GM21528 (cell line): ENCODE data around the gene MFN2.
"Not testable (repeated sequence)": the region's sequence is repeated elsewhere in the genome, so short reads cannot be mapped to it uniquely, and the experiment has no call there.

Experiments
- ATAC-seq: cut with Tn5 transposase; IDR thresholded peaks from one replicate; pipeline ENCODE4 v1.9.1; 2021; ENCODE audit warnings: mild to moderate bottlenecking, moderate library complexity; ENCODE audit not compliant: unreplicated experiment, low FRiP score

MFN2 gene

DNA sequence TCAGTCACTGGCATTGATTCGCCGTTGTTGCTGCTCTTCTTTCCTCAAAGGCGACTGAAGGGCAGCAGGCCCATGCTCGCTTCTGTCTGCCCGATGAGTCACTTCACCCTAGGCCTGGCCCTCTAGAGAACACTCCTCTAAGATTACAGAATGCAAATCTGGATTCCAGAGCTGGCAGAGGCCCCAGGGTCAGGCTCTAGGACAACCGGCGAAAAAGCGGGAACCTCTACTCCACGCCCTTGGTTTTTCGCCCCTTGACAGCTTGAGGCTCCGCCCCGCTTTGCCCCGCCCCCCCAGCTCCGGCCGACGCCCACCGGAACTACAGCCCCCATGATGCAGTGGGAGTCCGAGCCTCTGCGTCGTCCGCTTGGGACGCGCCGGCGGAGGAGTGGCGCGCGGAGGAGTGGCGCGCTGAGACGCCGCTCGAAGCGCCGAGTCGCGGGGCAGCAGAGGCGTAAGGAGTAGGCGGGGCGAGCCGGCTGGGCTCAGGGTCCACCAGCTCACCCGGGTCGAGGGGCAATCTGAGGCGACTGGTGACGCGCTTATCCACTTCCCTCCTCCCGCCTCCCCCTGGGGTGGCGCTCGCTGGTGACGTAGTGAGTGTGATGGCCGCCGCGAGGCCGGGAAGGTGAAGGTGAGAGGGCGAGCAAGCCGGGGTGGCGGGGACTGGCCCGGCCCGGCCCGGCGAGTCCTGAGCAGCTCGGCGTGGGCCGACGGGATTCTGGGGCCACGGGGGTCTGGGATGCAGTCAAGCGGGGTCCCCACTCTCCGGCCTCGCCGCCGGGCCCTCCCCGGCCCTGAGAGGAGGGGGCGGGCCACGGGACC is at the start of gene MFN2:
TSS of gene MFN2 (plus strand) at position 594 of the 825 bp plus-strand sequence. CDS start 8,725 bp downstream, outside the sequence.
- peak; percentile 86 for ATAC-seq

DNA sequence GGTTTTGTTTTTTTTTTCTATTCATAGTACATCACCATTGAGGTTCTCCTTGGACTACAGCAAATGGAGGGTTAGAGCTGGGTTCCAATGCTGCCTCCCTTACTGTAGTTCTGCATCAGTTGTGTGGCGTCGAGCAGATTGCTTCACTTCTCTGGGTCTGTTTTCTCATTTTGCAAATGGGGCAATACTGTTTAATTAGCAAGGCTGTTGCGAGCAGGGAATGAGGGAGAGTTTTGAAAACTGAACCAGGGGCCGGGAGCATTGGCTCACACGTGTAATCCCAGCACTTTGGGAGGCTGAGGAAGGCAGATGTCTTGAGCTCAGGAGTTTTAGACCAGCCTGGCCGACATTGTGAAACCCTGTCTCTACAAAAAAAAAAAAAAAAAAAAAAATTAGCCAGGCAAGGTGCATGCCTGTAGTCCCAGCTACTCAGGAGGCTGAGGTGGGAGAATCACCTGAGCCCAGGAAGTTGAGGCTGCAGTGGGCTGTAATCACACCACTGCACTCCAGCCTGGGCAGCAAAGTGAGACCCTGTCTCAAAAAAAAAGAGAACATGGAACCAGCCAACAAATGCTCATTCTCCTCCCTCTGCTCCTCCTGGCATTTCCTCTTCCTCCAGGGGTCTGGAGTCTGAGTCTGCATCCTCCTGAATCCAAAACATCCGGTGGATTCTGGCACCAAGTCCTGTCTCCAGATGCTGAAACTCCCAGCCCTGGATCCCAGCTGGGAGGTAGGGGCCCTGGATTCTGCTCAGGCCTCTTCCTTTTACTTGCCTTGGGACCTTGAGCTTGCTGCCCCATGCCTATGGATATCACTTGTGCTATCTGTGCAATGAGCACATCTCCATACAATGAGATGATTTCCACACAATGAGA is 49.4 kb upstream of the MFN2 start:
- ATAC-seq, result no peak

DNA sequence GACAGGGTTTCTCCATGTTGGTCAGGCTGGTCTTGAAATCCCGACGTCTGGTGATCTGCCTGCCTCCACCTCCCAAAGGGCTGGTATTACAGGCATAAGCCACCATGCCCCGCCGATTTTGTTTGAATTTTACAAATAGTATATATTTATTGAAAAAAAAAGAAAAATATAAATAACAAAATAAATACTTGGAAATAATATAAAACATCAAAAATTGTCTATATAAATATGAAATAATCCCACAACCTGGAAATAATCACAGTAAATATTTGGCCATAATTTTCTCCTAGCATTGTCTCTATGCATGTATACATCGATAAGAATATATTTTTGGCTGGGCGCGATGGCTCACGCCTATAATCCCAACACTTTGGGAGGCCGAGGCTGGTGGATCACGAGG is 48.4 kb upstream of the MFN2 start:
- ATAC-seq, result no peak

DNA sequence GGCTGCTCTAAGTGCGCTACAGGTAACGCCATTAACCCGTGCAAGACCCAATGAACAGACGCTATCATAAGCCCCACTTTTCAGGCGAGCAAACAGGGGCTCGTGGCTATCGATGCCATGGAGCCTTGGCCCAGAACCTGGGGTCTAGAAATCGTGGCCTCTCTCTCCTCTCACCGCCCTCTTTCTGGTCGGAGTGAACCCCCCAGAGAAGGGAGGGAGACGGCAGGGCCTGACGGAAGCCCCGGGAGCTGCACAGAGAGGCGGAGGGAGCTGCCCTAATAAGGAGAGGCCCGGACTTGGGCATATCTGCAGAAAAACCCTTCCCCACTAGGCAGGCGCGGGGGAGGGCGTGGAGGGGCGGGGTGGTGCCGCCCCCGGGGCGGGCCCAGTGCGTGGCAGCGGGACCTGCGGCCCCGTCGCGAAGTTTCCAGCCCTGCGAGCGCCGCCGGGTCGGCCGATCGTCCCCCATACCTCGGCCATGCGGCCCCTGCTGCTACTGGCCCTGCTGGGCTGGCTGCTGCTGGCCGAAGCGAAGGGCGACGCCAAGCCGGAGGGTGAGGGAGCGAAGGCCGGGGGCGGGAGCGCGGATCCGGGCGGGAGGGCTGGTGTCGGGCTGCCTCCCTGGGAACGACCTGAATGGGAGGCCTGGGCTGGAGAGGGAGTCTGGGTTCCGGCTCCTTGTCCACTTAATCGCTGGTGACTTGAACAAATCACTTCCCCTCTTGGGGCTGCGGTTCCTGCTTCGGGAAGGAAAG is 45.8 kb upstream of the MFN2 start, which contains the start of gene PLOD1:
TSS of gene PLOD1 (plus strand) at position 416 of the 755 bp plus-strand sequence. CDS start at position 479, 63 bp downstream.
- peak; percentile 90 for ATAC-seq

DNA sequence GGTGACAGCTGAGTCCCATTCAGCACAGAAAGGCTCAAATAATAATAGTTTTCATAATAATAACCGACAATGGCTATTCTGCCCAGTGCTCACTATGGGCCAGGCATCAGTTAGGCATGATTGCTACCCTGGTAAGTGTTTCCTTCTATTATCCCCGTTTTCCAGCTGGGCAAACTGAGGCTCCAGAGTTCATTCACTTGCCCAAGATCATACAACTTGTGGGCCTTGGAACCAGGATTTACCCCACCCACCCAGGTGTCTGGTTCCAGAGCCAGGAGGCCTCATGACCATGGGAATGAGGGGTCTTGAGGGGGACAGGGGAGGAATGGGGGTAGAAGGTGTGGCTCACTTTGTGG is 45.2 kb upstream of the MFN2 start:
- ATAC-seq, result peak; percentile 6

DNA sequence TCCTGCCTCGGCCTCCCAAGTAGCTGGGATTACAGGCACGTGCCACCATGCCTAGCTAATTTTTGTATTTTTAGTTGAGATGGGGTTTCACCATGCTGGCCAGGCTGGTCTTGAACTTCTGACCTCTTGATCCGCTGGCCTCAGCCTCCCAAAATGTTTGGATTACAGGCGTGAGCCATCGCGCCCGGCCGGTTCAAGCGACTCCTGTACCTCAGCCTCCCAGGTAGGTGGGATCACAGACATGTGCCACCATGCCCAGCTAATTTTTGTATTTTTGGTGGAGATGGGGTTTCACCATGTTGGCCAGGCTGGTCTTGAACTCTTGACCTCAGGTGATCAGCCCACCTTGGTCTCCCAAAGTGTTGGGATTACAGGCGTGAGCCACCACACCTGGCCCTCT is 44.5 kb upstream of the MFN2 start:
- ATAC-seq, result not testable (repeated sequence)

DNA sequence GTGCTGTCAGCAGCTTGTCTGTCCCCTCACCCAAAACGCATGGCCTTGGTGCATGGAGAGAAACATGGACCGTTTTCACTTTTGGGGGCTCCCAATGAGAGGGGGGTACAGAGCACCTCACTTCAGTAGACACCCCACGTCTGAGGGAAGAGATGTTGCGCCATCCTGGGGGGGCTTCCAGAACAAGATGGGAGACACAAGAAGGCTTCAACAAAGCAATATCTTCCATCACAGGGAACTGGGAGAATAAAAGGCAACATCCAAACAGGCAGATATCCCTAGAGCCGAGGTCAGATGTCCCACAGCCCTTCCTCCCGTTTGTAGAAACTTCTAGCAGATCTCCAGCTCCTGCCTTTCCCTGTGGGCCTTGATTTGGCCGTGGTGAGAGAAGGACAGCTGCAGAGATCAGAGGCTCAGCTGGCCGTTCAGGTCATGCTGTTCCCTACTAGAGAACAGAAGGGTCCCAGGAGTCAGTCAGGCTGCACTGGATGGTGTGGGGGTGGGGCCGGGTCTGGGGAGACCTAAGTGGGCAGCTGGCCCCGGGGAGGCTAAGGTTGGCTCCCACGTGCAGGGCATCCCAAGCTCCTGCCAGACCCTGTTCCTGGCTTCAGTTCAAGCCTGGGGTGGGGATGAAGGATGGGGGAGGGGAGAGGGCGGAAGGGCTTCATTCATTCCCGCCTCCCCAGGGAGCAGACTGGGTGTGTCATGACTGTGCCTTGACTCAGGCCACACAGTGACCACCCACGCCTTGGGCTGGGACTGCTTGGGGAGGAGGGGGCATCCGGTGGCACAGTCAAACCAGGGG is 41.3 kb upstream of the MFN2 start:
- ATAC-seq, result no peak

DNA sequence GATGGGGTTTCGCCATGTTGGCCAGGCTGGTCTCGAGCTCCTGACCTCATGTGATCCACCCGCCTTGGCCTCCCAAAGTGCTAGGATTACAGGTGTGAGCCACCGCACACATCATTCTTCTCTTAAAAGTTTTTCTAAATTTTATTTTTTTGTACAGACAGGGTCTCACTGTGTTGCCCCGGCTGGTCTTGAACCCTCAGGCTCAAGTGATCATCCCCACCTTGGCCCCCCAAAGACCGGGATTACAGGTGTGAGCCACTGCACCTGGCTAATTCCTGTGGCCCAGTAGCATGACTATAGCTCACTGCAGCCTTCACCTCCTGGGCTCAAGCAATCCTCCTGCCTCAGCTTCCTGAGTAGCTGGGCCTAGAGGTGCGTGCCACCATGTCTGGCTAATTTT is 40.5 kb upstream of the MFN2 start:
- ATAC-seq, result not testable (repeated sequence)

DNA sequence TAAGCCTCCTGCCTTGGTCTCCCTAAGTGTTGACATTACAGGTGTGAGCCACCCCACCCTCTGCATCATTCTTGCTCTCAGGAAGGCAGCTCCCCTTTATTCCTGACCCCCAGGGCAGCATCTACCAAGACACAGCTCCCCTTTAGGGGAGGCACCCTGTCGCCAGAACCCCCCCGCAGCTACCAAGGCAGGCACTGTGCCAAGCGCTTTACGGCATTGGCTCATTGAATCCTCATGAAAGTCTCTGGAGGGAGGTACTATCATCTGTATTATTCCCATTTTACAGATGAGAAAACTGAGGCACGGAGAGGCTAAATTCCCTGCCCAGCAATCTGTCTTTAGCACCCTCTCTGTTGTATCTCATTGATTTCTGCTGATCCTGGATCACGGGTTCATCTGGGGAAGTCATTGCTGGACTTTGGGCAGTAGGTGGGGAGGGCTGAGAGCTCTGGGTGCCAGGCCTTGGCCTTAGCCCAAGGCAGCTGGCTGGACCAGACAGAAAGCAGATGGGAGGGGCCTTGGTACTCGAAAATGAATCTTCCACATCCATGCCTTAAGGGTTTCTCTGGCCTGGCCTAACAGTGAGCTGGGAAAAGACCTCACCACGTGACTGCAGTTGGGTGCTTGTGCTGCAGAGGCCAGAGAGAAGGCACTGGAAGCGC is 39.9 kb upstream of the MFN2 start:
- ATAC-seq, result no peak

DNA sequence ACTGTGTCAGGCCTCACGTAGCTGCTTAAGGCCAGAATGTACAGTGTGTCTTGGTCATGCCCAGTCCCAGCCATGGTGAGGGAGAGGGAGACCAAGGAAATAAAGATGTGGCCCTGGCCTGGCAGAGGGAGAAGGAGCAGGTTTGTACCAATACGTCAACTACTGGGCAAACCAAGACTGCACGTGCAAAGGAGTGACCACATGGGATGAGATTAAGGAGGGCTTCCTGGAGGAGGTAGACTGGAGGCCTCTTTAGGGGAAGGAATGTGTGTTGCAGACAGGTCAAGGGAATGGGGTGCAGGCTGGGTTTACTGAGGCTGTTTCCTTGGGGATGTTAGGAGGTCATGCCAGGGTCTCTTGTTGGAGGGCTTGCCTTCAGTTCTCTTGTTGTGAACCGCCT is 38.0 kb upstream of the MFN2 start:
- no peak for ATAC-seq

DNA sequence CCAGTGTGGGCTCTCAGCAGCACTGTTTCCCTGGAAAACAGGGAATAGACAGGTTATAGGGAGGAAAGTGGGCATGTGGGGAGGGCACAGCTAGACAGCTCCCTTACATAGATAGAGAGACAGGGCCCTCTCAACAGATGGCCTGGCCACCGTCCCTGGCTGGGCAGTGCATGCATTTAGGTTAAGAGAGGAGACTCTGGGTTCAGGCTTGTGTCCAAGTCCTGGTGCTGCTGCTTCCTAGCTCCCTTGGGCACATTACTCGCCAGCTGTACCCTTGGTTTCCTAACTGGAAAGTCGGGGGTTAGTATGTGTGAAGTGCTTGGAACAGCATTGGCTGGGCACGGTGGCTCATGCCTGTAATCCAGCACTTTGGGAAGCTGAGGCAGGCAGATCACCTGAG is 36.6 kb upstream of the MFN2 start:
- ATAC-seq, result no peak

DNA sequence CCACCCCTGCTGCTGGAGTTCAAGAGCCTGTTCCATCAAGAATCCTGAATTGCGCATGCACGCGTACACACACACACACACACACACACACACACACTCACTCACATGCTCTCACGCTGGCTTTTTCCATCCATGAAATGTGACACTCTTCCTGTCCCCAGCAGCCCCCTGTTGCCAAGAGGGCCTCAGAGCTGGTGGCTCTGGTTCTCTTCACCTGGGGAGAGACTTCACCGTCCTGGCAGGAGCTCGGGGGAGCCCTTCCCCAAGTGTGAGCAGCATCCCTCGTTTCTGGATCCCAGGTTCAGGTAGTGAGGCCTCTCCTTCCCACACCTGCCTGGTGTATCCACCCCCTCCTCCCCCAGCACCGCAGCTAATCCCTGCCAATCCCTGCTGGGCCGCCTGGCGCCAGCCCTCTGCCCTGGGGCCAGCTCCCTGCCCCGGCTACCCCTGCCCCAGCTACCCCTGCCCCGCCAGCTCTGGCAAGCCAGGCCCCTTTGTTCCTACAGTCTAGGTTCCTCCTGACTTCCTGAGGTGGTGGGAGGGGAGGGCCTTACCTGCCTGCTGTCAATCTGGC is 35.8 kb upstream of the MFN2 start:
- no peak for ATAC-seq

DNA sequence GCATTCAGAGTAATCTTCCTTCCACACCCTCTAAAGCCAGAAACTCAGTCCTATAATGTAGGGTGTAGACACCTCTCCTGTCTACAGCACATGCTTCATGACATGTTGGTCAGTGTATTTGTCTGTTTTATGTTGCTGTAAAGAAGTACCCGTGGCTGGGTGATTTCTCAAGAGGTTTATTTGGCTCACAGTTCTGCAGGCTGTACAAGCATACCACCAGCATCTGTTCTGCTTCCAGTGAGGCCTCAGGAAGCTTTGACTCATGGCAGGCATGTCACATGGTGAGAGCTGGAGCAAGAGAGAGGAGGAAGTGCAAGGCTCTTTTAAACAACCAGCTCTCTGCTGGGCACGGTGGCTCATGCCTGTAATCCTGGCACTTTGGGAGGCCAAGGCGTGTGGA is 33.6 kb upstream of the MFN2 start:
- no peak for ATAC-seq

DNA sequence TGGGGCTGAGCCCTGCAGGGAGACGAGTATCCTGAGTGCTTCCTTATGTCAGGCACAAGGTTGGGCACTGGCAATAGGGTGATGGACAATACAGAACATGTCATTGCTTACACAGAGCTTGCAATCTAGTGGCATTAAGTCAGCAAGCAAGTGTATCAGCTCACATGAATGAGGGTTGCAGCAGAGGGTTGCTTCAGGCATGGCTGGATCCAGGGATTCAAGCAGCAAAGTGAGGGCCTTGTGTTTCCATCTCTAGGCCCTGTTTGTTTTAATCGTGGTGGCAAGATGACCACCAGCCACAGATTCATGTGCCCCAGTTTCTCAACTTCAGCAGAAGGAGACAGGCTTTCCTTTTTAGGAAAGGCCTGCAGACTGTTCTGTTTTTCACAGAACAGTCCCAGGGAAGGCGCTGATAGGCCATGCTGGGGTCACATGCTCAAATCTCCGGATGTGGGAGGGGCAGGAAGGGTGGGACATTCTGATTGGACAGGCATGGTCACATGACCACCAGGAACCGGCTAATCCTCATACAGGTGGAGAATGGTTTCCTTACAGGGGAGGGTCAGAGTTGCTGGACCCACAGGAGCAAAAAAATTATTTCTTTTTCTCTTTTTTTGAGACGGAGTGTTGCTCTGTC is 31.3 kb upstream of the MFN2 start:
- no peak for ATAC-seq

DNA sequence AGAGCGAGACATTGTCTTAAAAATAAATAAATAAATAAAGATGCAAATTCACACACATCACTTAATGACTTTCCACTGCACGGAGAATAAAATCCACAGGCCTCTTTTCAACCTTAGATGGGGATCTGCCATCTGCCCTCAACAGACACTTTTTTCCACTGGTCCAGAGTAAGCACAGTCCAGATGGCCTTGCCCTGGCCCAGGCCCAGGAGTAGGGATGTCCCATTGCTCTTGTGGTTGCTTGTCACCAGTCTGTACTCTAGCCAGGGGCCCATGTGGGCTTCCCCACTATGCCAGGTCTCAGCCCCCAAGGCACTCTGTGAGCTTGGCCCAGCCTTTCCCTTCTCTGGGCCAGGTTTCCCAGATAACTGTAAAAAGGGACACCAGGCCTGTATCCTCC is 28.3 kb upstream of the MFN2 start:
- ATAC-seq, result no peak

DNA sequence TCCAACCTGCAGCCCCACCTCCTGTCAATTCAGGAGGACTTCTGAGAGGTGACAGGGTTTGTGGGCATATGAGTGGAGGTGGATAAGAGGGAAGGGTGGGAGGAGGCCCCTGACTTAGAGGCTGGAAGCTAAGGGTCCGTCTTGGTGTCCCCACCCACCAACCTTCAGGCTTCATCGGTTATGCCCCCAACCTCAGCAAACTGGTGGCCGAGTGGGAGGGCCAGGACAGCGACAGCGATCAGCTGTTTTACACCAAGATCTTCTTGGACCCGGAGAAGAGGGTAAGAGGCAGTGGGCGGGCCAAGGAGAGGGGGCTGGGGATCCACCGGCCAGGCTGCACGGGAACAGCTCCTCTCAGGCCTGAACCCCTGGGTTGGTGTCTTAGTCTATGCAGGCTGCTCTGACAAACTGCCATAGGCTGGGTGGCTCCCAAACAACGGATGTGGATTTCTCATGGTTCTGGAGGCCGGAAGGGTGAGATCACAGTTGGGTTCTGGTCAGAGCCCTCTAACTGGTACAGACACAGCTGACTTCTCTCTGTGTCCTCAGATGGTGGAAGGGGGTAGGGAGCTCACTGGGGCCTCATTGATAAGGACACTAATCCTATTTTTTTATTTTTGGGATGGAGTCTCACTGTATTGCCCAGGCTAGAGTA is 27.7 kb upstream of the MFN2 start:
- ATAC-seq, result no peak

DNA sequence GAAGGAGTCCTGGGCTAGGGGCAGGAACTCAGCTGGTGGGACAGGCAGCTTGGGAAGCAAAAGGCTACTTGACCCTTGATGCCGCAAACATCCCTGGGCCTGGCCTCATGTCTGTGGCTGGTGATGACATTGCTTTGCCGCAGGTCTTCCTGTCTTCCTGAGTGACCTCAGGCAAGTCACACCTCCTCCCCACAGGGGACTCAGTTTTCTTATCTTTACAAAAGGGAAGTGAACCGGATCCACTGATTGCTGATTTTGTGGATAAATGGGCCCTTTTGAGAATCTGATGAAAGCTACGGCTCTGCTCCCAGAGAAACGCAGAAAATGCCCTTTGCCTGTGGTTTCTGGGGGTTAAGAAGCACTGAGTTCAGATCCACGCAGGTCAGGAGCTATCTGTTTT is 25.0 kb upstream of the MFN2 start:
- no peak for ATAC-seq

DNA sequence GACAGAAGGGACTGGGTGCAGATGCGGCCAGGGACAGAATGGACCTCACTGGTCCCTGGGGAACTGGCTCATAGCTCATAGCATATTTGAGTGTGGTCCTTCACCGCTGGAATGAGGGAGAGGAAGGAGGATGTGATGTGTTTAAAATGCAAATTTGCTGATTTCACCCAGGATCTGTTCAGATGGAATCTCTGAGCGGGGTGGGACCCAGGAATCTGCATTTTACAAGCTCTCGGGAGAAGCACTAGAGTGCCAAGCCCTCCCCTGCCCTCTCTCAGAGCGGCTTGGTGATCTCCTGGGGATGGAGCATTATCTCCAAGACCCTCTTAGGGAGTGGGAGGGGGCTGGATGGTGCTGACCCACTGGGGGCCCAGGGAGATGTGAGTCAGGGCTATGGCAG is 22.8 kb upstream of the MFN2 start:
- ATAC-seq, result no peak
